ENCODE data around the gene HMGXB4. TPM values are rescaled to one million over a fixed set of nuclear protein-coding genes. Genes with fewer than 3 reads are reported as not detected.

The HMGXB4 gene
- total RNA-seq, 2 experiments from 2014 or later: 41.4 to 44.1 TPM

GRCh38 chr22:35326854-35327562, 69.7 kb downstream of the HMGXB4 start:
- ATAC-seq (ENCODE audit: poor library complexity): no peak
- H3K36me3 Mint-ChIP-seq (ENCODE audit: low read depth): peaks cover 90% of the 10 kb centered on the region

GRCh38 chr22:35327690-35328471, 70.6 kb downstream of the HMGXB4 start:
- Histone ChIP-seq H3K4me3 (ENCODE audit: low read length) (no peak overlapping the region), H3K27me3 (ENCODE audit: control insufficient read depth in 1 of 2, insufficient read depth in 2 of 2, low read length in 2 of 2) (no peaks in the 10 kb centered on the region), H3K9me3 (ENCODE audit: control insufficient read depth in 1 of 2, insufficient read depth in 1 of 2, low read length in 2 of 2) (no peaks in the 10 kb centered on the region), H3K36me3 (ENCODE audit: insufficient read depth, low read length) (peaks cover 72% of the 10 kb centered on the region), H3K27ac (ENCODE audit: low read depth in 1 of 2, low read length in 2 of 2) (no peak overlapping the region), H3K4me1 (ENCODE audit: insufficient read depth, low read length) (peaks cover 32% of the 10 kb centered on the region)
- intact Hi-C loops (cut with DNase I, micrococcal nuclease): no loop called here
- no peak for TF ChIP-seq CTCF (IDR thresholded peaks at IDR 0.05)
- H3K27me3 Mint-ChIP-seq: no peaks in the 10 kb centered on the region
- ATAC-seq (ENCODE audit: poor library complexity) (no peak), DNase-seq (no peak)
- ChIA-PET CTCF (no interaction called here), POLR2A (interaction anchor here (4.4 kb wide), 1 partner anchor 27 kb away, joined by 50 read pairs; the partner anchor contains the start of gene TOM1)
- H3K4me1 Mint-ChIP-seq (ENCODE audit: low read depth): peaks cover 26% of the 10 kb centered on the region
- no peak overlapping the region for H3K4me3 Mint-ChIP-seq
- peak overlapping the region; percentile 30 for H3K27ac Mint-ChIP-seq
- no peaks in the 10 kb centered on the region for H3K9me3 Mint-ChIP-seq
- H3K36me3 Mint-ChIP-seq (ENCODE audit: low read depth): peaks cover 90% of the 10 kb centered on the region

More at GRCh38 chr22:35326854-35327562, 69.7 kb downstream of the HMGXB4 start:
- Histone ChIP-seq H3K9me3 (ENCODE audit: control insufficient read depth in 1 of 2, insufficient read depth in 1 of 2, low read length in 2 of 2) (no peaks in the 10 kb centered on the region), H3K4me1 (ENCODE audit: insufficient read depth, low read length) (peaks cover 32% of the 10 kb centered on the region), H3K27ac (ENCODE audit: low read depth in 1 of 2, low read length in 2 of 2) (no peak overlapping the region), H3K27me3 (ENCODE audit: control insufficient read depth in 1 of 2, insufficient read depth in 2 of 2, low read length in 2 of 2) (no peaks in the 10 kb centered on the region), H3K36me3 (ENCODE audit: insufficient read depth, low read length) (peaks cover 74% of the 10 kb centered on the region), H3K4me3 (ENCODE audit: low read length) (no peak overlapping the region)
- Mint-ChIP-seq H3K4me1 (ENCODE audit: low read depth) (peaks cover 26% of the 10 kb centered on the region), H3K27ac (no peak overlapping the region), H3K27me3 (no peaks in the 10 kb centered on the region), H3K9me3 (no peaks in the 10 kb centered on the region), H3K4me3 (no peak overlapping the region)
- no peak for TF ChIP-seq CTCF (IDR thresholded peaks at IDR 0.05)
- CTCF ChIA-PET: no interaction called here
- intact Hi-C loops (cut with DNase I, micrococcal nuclease): no loop called here
- DNase-seq: no peak
- POLR2A ChIA-PET: interaction anchor here (4.4 kb wide), 1 partner anchor 27 kb away, joined by 50 read pairs; the partner anchor contains the start of gene TOM1

GRCh38 chr22:35328472-35328885, 71.2 kb downstream of the HMGXB4 start:
- ATAC-seq (ENCODE audit: poor library complexity) (no peak), DNase-seq (peak in 2 of 14 experiments; percentile 53 to 64)
- H3K9me3 Mint-ChIP-seq: no peaks in the 10 kb centered on the region
- H3K9me3 ChIP-seq (ENCODE audit: control insufficient read depth in 1 of 2, insufficient read depth in 1 of 2, low read length in 2 of 2): no peaks in the 10 kb centered on the region
- H3K4me3 Mint-ChIP-seq: no peak overlapping the region
- no peak for TF ChIP-seq CTCF (IDR thresholded peaks at IDR 0.05)
- intact Hi-C loops (cut with DNase I, micrococcal nuclease): no loop called here
- no peak overlapping the region for H3K27ac ChIP-seq (ENCODE audit: low read depth in 1 of 2, low read length in 2 of 2)
- H3K27me3 ChIP-seq (ENCODE audit: control insufficient read depth in 1 of 2, insufficient read depth in 2 of 2, low read length in 2 of 2): no peaks in the 10 kb centered on the region
- POLR2A ChIA-PET: interaction anchor here (4.4 kb wide), 1 partner anchor 28 kb away, joined by 50 read pairs; the partner anchor contains the start of gene TOM1
- H3K27me3 Mint-ChIP-seq: no peaks in the 10 kb centered on the region
- no peak overlapping the region for H3K27ac Mint-ChIP-seq
- peaks cover 90% of the 10 kb centered on the region for H3K36me3 Mint-ChIP-seq (ENCODE audit: low read depth)
- no peak overlapping the region for H3K4me3 ChIP-seq (ENCODE audit: low read length)
- peaks cover 36% of the 10 kb centered on the region for H3K4me1 ChIP-seq (ENCODE audit: insufficient read depth, low read length)
- CTCF ChIA-PET: interaction anchor here (1.5 kb wide), 1 partner anchor 48 kb away, joined by 3 read pairs; no protein-coding TSS in a partner anchor
- H3K4me1 Mint-ChIP-seq (ENCODE audit: low read depth): peaks cover 26% of the 10 kb centered on the region
- H3K36me3 ChIP-seq (ENCODE audit: insufficient read depth, low read length): peaks cover 73% of the 10 kb centered on the region
